Stimulated activated CD4-positive, alpha-beta T cell treated with anti-CD3 and anti-CD28 coated beads, TNF-alpha, amount 100 ng/mL, for 4 hours (primary cell): ENCODE results near the gene GLP2R.
"Not testable (repeated sequence)": the region's sequence is repeated elsewhere in the genome, so short reads cannot be mapped to it uniquely, and the experiment has no call there.

Experiments
- DNase-seq, 3 experiments: peaks; one replicate each; pipeline ENCODE4 v3.0.0-alpha.2; 2020; ENCODE audit warnings: low read depth in 3 of 3

GLP2R gene, protein sequence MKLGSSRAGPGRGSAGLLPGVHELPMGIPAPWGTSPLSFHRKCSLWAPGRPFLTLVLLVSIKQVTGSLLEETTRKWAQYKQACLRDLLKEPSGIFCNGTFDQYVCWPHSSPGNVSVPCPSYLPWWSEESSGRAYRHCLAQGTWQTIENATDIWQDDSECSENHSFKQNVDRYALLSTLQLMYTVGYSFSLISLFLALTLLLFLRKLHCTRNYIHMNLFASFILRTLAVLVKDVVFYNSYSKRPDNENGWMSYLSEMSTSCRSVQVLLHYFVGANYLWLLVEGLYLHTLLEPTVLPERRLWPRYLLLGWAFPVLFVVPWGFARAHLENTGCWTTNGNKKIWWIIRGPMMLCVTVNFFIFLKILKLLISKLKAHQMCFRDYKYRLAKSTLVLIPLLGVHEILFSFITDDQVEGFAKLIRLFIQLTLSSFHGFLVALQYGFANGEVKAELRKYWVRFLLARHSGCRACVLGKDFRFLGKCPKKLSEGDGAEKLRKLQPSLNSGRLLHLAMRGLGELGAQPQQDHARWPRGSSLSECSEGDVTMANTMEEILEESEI

GRCh38 chr17:9825641-9826150 lies at the start of gene GLP2R:
GLP2R (plus strand) TSS chr17:9825924; CDS start chr17:9826064, 140 bp downstream.
- DNase-seq = no peak

GRCh38 chr17:9776911-9777310 lies 48.8 kb upstream of the GLP2R start:
- no peak for DNase-seq

DNA sequence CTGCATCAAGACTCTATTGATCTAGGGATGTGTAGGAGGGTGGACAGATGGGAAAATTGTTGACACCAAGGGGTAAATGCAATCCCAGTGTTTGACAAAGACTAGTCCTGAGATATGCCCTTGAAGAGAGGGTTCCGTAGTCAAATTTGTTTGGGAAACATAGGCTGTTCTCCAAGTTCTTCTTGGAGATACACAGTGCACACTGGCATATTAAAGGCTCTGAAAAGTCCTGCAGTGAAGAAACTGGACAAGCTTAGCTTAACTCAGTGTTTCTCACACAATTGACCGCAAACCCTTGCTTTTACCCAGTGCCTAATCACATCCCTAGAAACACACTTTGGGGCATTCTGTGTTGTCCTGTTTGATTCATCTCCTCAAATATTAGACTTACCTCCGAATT lies 45.2 kb upstream of the GLP2R start:
- DNase-seq = no peak

DNA sequence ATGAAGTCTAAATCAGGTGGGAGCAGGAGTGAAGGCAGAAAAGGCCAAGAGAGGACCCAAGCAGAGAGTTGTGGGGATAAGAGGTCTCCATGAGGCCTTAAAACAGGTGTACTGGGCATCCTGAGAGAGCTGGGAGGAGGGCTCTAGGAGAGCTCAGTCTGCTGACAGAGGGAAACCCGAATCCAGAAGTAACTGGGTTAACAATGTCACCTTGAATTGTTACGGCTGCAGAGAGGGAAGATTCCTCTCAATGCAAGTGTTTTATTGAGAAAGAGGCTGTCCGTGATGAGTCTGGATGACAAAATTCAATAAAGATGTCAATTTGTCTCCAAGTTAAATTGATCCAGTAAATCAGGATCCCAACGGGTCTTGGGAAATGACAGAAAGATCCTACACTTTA lies 42.7 kb upstream of the GLP2R start:
- DNase-seq = no peak

GRCh38 chr17:9783465-9783864 lies 42.3 kb upstream of the GLP2R start:
- DNase-seq = not testable (repeated sequence)

DNA sequence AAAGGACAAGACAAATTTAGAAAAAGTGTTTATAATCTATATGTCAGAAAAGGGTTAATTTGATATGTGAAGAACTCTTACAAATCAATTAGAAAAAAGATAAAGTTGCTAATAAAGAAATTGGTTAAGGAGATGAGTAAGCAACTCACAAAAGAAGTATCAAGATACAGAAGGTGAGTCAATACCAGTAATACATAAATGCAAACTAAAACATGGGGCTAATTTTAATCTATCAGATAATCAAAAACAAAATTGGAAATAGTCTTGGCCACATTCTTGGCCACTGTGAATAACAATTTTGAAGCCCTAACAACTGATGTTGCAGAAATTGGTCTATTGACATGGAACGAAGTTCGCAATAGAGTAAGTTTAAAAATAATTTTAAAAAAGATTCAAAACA lies 41.2 kb upstream of the GLP2R start:
- DNase-seq = no peak

- no peak for DNase-seq
Observed at GRCh38 chr17:9788601-9789000, 37.1 kb upstream of the GLP2R start.

DNA sequence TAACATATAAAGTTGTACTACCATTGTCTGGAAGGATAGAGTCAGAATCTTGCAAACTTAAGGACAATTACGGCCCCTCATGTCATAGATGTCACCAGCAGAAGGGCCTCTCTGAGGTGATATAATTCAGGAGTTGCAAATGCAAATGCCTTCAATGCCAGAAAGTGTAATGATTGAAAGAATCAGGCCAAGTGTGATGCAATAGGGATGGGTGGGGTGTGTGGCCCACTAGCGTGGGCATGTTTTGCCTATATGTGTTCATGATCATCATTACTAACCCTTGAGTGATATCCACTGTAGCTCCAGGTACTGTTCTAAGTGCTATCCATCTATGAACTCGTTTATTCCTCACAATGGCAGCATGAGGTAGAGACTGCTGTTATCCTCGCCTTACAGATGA lies 35.4 kb upstream of the GLP2R start:
- DNase-seq = no peak

DNA sequence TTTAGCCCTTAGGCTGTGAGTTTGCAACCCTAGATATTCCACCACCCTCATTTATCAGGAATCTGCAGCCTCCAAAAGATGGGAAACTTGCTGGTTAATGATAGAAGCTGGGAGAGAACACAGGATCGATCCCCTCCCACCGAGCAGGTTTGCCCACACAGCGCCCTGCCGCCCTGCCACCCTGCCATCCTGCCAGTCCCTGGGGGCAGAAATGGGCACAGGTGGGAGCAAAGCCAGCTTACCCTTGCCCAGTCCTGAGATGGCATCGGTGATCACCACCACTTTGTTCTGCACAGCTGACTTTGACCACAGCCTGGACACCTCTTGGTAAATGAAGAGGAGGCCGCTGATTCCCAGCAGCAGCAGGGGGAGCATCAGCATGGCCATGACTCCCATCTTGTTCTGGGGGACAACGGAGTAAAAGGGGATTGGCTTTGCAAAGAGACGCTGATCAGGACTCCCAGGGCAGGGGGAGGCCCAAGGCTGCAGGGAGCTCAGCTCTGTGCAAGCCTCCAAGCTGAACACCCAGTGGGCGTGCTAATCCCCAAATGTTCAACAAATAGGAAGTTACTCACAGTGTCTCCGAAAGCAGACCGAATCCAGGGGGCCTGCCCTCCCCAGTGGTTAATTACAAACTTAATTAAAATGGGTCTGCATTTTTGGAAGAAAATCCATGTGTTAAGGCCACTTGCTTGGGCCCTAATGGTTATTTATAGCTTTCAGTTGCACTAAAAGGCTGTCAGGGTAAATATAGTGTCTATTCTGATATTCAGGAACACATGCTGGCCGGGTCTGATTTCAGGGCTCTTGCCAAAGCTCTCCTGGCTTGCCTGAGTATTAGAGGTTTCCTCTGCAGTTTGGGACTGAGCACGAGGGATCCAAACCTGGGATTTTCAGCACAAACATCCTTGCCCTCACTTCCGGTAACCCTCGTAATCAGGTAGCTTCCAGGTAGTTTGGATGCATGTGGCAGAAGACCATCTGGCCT lies 34.5 kb upstream of the GLP2R start, which contains the start of gene DHRS7C:
DHRS7C (minus strand) TSS at position 704 of the 988 bp plus-strand sequence; CDS start at position 396, 308 bp downstream.
- DNase-seq = no peak

GRCh38 chr17:9792181-9792840 lies 33.4 kb upstream of the GLP2R start:
- DNase-seq = no peak

DNA sequence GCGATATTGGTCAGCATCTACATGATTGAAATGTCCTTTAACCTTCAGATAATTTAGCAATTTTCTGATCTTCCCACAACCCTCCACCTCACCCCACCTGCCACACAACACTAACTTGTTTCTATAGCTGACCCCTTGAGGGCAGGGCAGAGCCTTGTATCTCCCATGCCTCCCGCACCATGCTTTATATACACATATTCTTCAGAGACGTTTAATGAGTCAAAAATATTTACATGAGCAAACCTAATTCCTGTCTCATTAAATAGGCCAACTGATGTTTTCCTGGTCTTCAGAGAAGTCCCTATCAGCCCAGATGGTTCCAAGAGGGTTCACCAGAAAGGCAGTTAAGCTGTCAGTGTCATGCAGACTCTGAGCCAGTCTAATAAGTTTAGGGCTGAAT lies 27.7 kb upstream of the GLP2R start:
- no peak for DNase-seq

DNA sequence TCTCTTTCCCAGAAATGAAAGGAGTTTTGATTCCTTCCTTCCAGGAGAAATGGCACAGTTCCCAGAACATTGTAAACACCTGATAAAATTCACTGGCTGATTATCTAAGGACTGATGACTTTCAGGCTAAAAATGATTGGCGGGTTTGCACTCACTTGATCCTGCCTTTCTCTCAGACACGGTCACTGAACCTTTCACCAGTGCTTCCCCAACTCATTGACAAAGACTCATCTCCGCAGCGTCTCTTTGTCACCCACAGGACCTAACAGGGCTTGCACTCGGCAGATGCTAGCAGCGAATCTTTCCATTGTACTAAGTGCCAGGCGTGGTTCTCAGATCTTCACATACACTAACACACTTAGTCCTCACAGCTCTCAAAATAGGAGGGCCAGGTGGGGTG lies 27.0 kb upstream of the GLP2R start:
- no peak for DNase-seq

DNA sequence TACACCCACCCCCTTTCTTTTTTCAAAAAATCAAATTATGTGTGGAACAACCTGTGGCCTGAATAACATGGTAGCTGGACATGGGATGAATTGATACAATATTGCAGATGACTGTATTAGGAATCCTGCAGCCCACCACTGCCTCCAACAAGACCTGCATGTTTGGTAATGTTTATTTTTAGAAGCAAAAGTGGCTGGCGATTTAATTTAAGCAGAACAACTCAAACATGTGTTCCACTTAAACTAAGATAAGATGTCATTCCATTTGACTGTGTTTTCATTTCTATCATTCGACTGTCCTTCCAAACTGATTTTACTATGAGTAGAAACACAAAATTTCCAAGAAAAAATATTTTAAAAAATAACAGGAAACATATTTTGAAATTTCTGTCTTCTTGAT lies 24.2 kb upstream of the GLP2R start:
- DNase-seq = no peak

DNA sequence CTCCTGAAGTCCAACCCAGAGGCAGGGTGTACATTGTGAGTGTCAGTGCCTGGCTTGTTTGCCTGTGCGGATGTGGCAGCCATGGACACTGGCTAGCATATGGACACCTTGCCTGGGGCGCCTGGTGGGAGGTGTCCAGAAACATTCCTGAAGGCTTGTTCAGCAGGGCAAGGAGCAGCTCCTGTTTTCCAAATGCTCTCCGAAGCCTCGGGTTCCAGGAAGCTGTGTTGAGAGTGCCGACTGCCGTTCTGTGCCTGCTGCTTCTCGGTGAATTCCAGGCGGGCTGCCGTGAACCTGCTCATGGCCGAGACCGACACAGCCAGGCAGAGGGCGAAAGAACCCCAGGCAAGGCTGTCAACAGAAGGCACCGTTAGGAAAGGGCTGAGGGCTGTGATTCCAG lies 23.4 kb upstream of the GLP2R start:
- DNase-seq = no peak

DNA sequence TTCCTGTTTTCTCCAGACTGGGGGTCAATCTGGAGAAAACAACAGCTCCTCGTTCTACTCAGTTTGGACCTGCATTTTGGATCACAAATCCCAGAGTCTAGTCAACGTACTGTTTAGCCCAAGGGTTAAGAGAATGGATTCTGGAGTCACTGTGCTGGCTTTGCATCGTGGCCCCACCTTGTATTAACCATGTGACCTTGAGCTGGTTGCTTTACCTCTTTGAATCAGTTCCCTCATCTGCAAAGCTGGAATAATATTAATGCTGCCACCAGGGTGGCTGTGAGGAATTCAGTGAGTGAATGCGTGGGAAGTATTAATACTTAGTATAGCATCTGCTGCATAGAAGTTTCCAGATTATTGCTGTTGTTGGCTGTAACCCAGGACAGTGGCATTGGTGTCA lies 23.0 kb upstream of the GLP2R start:
- DNase-seq = no peak

GRCh38 chr17:9805769-9806168 lies 20.0 kb upstream of the GLP2R start:
- DNase-seq = no peak

DNA sequence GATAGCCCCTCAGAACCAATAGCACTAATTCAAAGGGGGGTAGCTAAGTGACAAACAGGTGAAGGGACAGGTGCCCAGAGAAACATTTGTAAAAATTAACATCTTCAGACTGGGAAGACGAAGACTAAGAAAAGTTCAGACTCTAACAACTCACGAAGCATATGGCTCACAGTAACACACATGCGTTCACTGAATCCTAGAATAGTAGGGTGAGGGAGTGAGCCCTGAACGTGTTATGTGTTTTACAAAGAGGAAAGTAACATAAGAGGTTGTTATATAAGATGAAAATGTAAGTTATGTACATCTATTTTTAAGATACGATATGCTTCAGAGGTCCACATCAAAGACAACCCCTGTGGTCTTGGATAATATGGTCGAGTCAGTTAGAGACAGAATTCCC lies 19.0 kb upstream of the GLP2R start:
- DNase-seq = no peak

DNA sequence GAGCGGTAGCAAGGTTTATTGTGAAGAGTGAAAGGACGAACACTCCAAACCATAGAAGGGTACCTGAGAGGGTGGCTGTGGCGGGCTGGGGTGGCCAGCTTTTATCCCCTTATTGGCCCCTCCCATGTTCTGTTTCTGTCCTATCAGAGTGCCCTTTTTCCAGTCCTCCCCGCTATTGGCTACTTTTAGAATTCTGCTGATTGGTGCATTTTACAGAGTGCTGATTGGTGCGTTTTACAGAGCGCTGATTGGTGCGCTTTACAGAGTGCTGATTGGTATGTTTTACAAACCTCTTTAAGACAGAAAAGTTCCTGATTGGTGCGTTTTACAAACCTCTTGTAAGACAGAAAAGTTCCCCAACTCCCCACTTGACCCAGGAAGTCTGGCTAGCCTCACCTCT lies 16.3 kb upstream of the GLP2R start:
- no peak for DNase-seq

DNA sequence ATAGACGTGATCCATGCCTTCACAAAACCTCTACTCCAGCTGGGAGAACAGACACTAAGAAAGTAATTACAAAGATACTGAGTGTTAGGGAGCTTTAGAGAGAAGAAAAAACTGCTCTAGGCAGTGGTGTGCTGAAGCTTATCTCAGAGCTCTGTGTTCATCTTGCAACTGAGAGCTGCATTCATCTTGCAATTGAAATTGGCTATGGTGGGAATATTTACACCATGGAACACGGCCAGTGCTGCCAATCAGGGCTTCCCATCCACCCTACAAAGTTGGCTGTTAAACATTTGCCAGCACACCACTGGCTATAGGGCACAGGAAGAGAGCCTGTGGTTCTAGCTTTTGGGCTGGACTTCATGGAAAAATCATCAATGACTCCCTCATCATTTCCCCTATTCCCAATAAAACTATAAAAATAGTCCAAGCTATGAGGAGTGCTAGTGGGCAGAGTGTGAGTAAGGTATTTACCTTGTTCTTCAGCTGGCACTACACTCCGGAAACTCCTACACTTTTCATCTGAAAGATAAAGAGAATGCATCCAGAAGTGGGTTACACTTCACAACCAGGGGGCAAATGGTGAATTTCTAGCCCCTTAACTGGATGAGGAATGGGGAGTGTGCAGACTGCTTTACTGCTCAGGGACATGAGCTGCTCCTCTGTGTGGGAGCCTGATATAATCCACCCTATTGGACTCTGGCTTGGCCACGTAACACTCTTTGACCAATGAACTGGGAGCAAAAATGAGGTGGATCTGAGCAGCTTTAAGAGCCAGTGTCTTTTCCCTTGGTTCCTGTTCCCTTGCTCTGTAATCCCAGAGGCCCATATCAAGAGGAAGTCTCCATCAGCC lies 15.4 kb upstream of the GLP2R start:
- DNase-seq = no peak

DNA sequence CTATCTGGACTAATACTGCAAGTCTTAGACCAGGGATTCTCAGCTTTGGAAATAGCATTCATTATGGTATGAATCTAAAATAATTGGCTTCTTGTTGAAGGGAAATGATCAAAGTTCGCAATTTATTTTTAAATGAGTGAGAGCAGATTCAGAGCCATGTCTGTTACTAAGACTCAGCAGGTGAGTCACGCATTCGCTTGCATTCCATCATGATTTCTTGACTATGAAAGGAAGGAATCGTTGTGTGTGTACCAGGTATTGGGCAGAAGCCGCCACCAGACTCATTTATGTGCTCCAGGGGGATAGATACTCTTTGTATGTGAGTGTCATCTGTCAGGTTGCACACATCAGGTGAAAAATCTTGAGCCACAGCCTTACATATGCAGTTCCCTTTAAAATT lies 14.6 kb upstream of the GLP2R start:
- DNase-seq = no peak

GRCh38 chr17:9811537-9811936 lies 14.2 kb upstream of the GLP2R start:
- DNase-seq = no peak
